ENCODE results near the gene PHKA2. TPM values are rescaled to one million over a fixed set of nuclear protein-coding genes. Genes with fewer than 3 reads are reported as not detected.

Gene PHKA2
- total and polyA plus RNA-seq, 4 donors, result 28.9 to 82.3 (median 41.9) TPM

- TF ChIP-seq JUND (IDR thresholded peaks at IDR 0.05) (no peak), HNF4G (IDR thresholded peaks at IDR 0.05) (no peak), EGR1 (IDR thresholded peaks at IDR 0.05; ENCODE audit: low read depth in 2 of 2) (no peak), RXRA (IDR thresholded peaks at IDR 0.05) (no peak), ATF3 (IDR thresholded peaks at IDR 0.05) (no peak), ZBTB33 (IDR thresholded peaks at IDR 0.05) (no peak), FOXA1 (IDR thresholded peaks at IDR 0.05) (no peak), YY1 (IDR thresholded peaks at IDR 0.05) (no peak), RAD21 (IDR thresholded peaks at IDR 0.05) (no peak), REST (IDR thresholded peaks at IDR 0.05) (no peak), FOXA2 (IDR thresholded peaks at IDR 0.05) (no peak), NR2F2 (IDR thresholded peaks at IDR 0.05) (no peak), SP1 (IDR thresholded peaks at IDR 0.05) (no peak), CTCF (IDR thresholded peaks at IDR 0.05; ENCODE audit: low read depth, low read length, missing input control) (no peak), MAX (IDR thresholded peaks at IDR 0.05) (no peak), GABPA (IDR thresholded peaks at IDR 0.05 in 1 of 2, conservative IDR thresholded peaks at IDR 0.05 in 1 of 2) (no peak), HNF4A (conservative IDR thresholded peaks at IDR 0.05) (no peak), TAF1 (conservative IDR thresholded peaks at IDR 0.05) (no peak)
- no peaks in the 10 kb centered on the region for H3K27me3 ChIP-seq (ENCODE audit: control insufficient read depth in 4 of 4, insufficient read depth in 4 of 4, low read length in 3 of 4)
- H3K9me3 ChIP-seq (ENCODE audit: control insufficient read depth in 4 of 4, low read length in 3 of 4), result no peaks in the 10 kb centered on the region
- DNase-seq (ENCODE audit: low spot score), result no peak
- peaks cover 0 to 5% (median 3%) of the 10 kb centered on the region in 4 donors for H3K4me1 ChIP-seq (ENCODE audit: control insufficient read depth in 4 of 4, insufficient read depth in 4 of 4, low read length in 3 of 4)
- no peak overlapping the region for H3K4me3 ChIP-seq (ENCODE audit: low read depth in 1 of 3, low read length in 3 of 3)
- 95% methylated on average over 8 of the region's 8 CpGs for WGBS
- H3K27ac ChIP-seq (ENCODE audit: low read depth in 1 of 2, low read length in 2 of 2), result no peak overlapping the region
- no peak overlapping the region for H3K9ac ChIP-seq (ENCODE audit: low read depth in 1 of 2, low read length in 2 of 2)
- peaks cover 1 to 18% (median 9%) of the 10 kb centered on the region in 4 donors for H3K36me3 ChIP-seq (ENCODE audit: control insufficient read depth in 4 of 4, insufficient read depth in 3 of 4, low read depth in 1 of 4, low read length in 3 of 4)
Measured at GRCh38 chrX:18949944-18950301, 34.0 kb downstream of the PHKA2 start.

Measured in liver (tissue), 9 donors.